DMS79 (cell line): ENCODE results near the gene PLPPR5.
"Not testable (repeated sequence)": the region's sequence is repeated elsewhere in the genome, so short reads cannot be mapped to it uniquely, and the experiment has no call there.

Source experiments
- DNase-seq: peaks from one replicate; lab custom pipeline; 2025; lab: John Stamatoyannopoulos, UW

The PLPPR5 gene, protein sequence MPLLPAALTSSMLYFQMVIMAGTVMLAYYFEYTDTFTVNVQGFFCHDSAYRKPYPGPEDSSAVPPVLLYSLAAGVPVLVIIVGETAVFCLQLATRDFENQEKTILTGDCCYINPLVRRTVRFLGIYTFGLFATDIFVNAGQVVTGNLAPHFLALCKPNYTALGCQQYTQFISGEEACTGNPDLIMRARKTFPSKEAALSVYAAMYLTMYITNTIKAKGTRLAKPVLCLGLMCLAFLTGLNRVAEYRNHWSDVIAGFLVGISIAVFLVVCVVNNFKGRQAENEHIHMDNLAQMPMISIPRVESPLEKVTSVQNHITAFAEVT

DNA sequence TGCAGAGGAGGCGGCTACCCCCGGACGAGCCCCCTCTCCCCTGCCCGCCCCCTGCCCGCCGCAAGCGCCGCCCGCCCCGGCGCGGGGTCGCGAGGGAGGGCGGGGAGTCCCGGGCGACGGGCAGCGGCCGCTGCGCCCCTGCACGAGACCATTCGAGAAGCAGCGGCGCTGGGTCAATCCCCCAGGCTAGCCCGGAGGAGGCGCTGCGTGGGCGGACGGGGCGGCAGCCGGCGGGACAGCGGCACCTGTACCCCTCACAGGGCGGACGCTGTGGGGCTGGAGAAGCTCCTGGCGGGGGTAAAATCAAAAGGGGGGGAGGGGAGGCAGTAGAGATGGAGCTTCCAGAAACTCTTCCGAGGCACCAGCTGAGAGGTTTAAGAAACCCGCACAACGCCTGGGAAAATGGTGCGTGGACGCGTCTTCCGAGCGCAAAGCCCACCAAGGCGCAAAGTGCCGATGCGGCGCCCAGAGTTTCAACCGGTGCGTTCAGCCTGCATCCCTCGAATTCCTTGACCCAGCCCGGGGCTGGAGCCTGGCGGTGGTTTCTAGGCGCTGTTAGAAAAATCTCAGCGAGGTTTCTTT, at the start of gene PLPPR5:
Gene PLPPR5, minus strand, starts transcription at position 1 of the 582 bp plus-strand sequence. CDS start 190 bp downstream, outside the sequence.
- no peak for DNase-seq

- no peak for DNase-seq
Measured at GRCh38 chr1:99051611-99052283, 47.1 kb upstream of the PLPPR5 start.

- DNase-seq: no peak
Measured at GRCh38 chr1:99049745-99050144, 45.1 kb upstream of the PLPPR5 start.

- DNase-seq: not testable (repeated sequence)
Measured at GRCh38 chr1:99036746-99037145, 32.1 kb upstream of the PLPPR5 start.

- DNase-seq: no peak
Measured at GRCh38 chr1:99018313-99018712, 13.7 kb upstream of the PLPPR5 start.

DNA sequence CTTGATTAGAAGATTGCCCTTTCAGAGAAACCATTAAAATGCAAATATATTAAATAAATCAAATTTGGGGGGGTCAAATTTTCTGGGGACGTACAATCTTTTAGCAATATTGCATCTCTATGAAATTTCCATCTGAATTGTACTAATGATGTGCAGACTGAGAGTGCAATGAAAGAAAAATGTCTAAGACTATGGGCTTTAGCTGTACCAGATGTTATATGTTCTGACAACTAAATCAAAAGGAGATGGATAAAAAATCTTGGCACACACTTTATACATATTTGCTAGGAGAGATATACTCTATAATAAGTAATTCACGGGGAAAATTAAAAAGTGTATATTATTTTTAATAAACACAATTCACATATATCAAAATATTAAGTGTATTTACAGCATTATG, 13.0 kb upstream of the PLPPR5 start:
- no peak for DNase-seq

- DNase-seq: no peak
Measured at GRCh38 chr1:99010679-99011078, 6.0 kb upstream of the PLPPR5 start.

GRCh38 chr1:99007366-99007765, 2.7 kb upstream of the PLPPR5 start:
- DNase-seq: no peak

GRCh38 chr1:99005537-99005942, 879 bp upstream of the PLPPR5 start:
- no peak for DNase-seq

GRCh38 chr1:99004254-99004860, 304 bp downstream of the PLPPR5 start:
- DNase-seq: no peak

DNA sequence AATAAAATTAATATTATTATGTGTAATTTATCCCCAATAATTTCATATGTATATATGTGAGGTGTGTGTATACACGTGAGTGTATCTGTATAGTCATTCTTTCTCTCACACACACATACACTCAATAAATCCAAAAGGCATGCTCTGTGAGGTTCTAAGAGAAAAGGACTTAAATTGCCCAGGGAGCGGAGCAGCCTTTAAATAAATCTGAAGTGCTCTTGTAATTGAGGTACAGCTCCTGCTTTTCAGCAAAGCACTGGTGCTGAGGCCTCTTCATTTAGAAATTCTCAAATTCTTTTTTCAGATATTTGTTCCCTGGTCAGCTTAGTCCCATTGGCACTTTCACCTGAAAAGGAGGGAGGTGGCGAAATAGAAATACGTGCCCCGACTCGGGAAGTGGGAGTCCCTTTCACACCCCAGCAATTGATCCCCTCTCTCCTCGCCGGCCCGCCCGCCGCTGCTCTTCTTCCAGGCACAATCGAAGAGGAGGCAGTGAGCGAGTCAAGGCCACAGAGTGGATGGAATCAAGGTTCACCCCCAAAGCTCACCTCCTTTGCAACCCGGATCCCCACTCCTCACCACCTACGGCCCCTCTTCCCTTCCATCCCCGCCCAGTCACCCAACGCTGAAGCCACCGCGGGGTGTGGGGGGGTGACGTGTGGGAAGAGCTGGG, 944 bp downstream of the PLPPR5 start:
- peak; percentile 8 for DNase-seq

GRCh38 chr1:98992844-98993243, 11.8 kb downstream of the PLPPR5 start:
- DNase-seq: no peak

GRCh38 chr1:98991127-98992012, 13.3 kb downstream of the PLPPR5 start:
- DNase-seq: no peak

GRCh38 chr1:98989556-98989907, 15.1 kb downstream of the PLPPR5 start:
- no peak for DNase-seq

GRCh38 chr1:98988904-98989555, 15.6 kb downstream of the PLPPR5 start:
- no peak for DNase-seq

GRCh38 chr1:98985687-98986086, 19.0 kb downstream of the PLPPR5 start:
- DNase-seq: no peak

- no peak for DNase-seq
Measured at GRCh38 chr1:98981917-98982513, 22.6 kb downstream of the PLPPR5 start.

GRCh38 chr1:98979463-98979862, 25.2 kb downstream of the PLPPR5 start:
- no peak for DNase-seq

DNA sequence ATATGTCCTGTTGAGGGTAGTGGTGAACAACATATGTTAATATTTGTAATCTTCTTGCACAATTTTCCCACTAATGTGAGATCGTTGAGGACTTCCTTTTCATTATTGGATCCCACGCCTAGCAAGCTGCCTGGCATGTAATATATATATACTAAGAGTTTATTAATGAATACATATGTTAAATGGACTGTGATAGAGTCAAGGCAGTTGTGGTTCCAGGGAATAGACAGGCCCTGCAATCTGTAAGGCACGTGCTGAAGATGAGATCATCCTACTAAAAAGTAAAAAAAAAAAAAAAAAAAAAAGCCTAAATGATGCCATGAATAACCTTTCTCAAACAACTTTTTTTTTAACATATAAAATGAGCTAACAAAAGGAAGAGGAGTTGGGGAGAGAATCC, 28.9 kb downstream of the PLPPR5 start:
- no peak for DNase-seq

DNA sequence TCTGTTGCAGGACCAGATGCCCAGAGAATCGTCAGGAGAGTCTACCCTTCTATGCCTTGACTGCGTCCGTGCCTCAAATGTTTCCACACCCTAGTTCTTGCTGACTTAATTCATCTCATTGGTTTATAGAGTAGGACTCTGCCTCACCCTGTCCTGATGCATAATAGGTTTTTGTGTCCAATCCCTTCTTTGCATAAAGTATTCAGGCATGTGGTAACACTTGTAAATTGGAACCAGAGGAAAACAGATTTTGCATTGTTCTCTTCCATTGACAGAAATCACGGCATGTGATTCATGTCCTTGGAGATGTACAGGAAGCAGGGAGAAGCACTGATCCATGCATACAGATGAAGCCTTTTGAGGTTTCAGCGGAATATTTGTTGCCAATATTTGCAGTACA, 29.5 kb downstream of the PLPPR5 start:
- no peak for DNase-seq
